Measurements from ENCODE around the gene SASH3. TPM values are rescaled to one million over a fixed set of nuclear protein-coding genes. Genes with fewer than 3 reads are reported as not detected.
A peak's percentile ranks its signal among the peaks of the same experiment; 100 is the strongest.
"Not testable (repeated sequence)": the region's sequence is repeated elsewhere in the genome, so short reads cannot be mapped to it uniquely, and the experiment has no call there.

SASH3 gene
- total RNA-seq, result not detected in 2 replicates
- not detected for polyA plus RNA-seq (2012)

GRCh38 chrX:129779747-129780146 lies at the start of gene SASH3:
SASH3 (plus strand) TSS chrX:129779949; CDS start chrX:129780098, 149 bp downstream.
- DNase-seq (ENCODE audit: low read depth), result no peak

- DNase-seq (ENCODE audit: low read depth), result no peak
Measured at GRCh38 chrX:129731228-129731627, 48.5 kb upstream of the SASH3 start.

- no peak for DNase-seq (ENCODE audit: low read depth)
Measured at GRCh38 chrX:129732857-129733256, 46.9 kb upstream of the SASH3 start.

- DNase-seq (ENCODE audit: low read depth), result no peak
Measured at GRCh38 chrX:129733335-129733734, 46.4 kb upstream of the SASH3 start.

GRCh38 chrX:129736491-129736890 lies 43.3 kb upstream of the SASH3 start:
- DNase-seq (ENCODE audit: low read depth), result no peak

GRCh38 chrX:129737916-129738315 lies 41.8 kb upstream of the SASH3 start:
- peak; percentile 53 for DNase-seq (ENCODE audit: low read depth)

GRCh38 chrX:129738466-129739308 lies 41.1 kb upstream of the SASH3 start, which contains the start of gene XPNPEP2:
XPNPEP2 (plus strand) TSS chrX:129738979; CDS start chrX:129739214, 235 bp downstream.
- peak; percentile 42 for DNase-seq (ENCODE audit: low read depth)

GRCh38 chrX:129739578-129739977 lies 40.2 kb upstream of the SASH3 start:
- DNase-seq (ENCODE audit: low read depth), result no peak

- DNase-seq (ENCODE audit: low read depth), result no peak
Measured at GRCh38 chrX:129741880-129742758, 37.6 kb upstream of the SASH3 start.

GRCh38 chrX:129742759-129743152 lies 37.0 kb upstream of the SASH3 start:
- DNase-seq (ENCODE audit: low read depth), result not testable (repeated sequence)

GRCh38 chrX:129743821-129744220 lies 35.9 kb upstream of the SASH3 start:
- no peak for DNase-seq (ENCODE audit: low read depth)

GRCh38 chrX:129744861-129745321 lies 34.9 kb upstream of the SASH3 start:
- DNase-seq (ENCODE audit: low read depth), result no peak

GRCh38 chrX:129746557-129747470 lies 32.9 kb upstream of the SASH3 start:
- DNase-seq (ENCODE audit: low read depth), result no peak

GRCh38 chrX:129747533-129747932 lies 32.2 kb upstream of the SASH3 start:
- DNase-seq (ENCODE audit: low read depth), result no peak

- no peak for DNase-seq (ENCODE audit: low read depth)
Measured at GRCh38 chrX:129748305-129748704, 31.4 kb upstream of the SASH3 start.

GRCh38 chrX:129749069-129749468 lies 30.7 kb upstream of the SASH3 start:
- no peak for DNase-seq (ENCODE audit: low read depth)

GRCh38 chrX:129750971-129751370 lies 28.8 kb upstream of the SASH3 start:
- DNase-seq (ENCODE audit: low read depth), result no peak

- no peak for DNase-seq (ENCODE audit: low read depth)
Measured at GRCh38 chrX:129754056-129755024, 25.4 kb upstream of the SASH3 start.

All from myocyte (in vitro differentiated cells).